ENCODE results near the gene CALML6. TPM values are rescaled to one million over a fixed set of nuclear protein-coding genes. Genes with fewer than 3 reads are reported as not detected.

CALML6 gene
- total RNA-seq, 2 experiments from 2014 or later: 0.21 to 0.42 TPM

Other genes with a start within 250 kb of the CALML6 start
- gene SLC35E2B, start 222.5 kb upstream of the CALML6 start, total RNA-seq: 10 to 100 TPM; 39.6 to 40.7 TPM
- gene CDK11A, start 190.9 kb upstream of the CALML6 start, total RNA-seq: 10 to 100 TPM; 83.6 to 85.8 TPM
- 10 to 100 TPM; 82.0 to 82.9 TPM for gene NADK, start 136.8 kb upstream of the CALML6 start, total RNA-seq
- 100 to 1,000 TPM; 398 TPM for gene GNB1, start 24.2 kb upstream of the CALML6 start, total RNA-seq
- gene TMEM52, start 4.0 kb downstream of the CALML6 start, total RNA-seq: under 1 TPM in 1 of 2 experiments, not detected in 1; 0.70 TPM
- not detected for gene CFAP74, start 88.5 kb downstream of the CALML6 start, total RNA-seq
- not detected for gene GABRD, start 104.1 kb downstream of the CALML6 start, total RNA-seq
- gene PRKCZ, start 135.2 kb downstream of the CALML6 start, total RNA-seq: 10 to 100 TPM; 11.4 to 12.9 TPM

Data from activated CD8-positive, alpha-beta T cell treated with anti-CD3 and anti-CD28 coated beads, Interleukin-2, amount 10 ng/mL, durations not matched to agents 7 days and 5 days (primary cell).